T-helper 2 cell treated with Interferon-gamma antibody and Interleukin-4, amounts not matched to agents 100 ng/mL and 5 ng/mL, for 36 hours (primary cell): ENCODE measurements around the gene MAFG. TPM values are rescaled to one million over a fixed set of nuclear protein-coding genes. Genes with fewer than 3 reads are reported as not detected.

Source experiments
- intact Hi-C: fragments of 100-400 bp; cut with micrococcal nuclease; formaldehyde crosslinking; loops from one replicate; pipeline ENCODE4 v1.15.1; 2023
- total RNA-seq: library from RNA; stranded (reverse); gene quantifications from 2 replicates; pipeline ENCODE4 v1.2.3, GENCODE V29; 2022

Gene MAFG
- 23.3 and 23.6 TPM in 2 replicates for total RNA-seq

DNA sequence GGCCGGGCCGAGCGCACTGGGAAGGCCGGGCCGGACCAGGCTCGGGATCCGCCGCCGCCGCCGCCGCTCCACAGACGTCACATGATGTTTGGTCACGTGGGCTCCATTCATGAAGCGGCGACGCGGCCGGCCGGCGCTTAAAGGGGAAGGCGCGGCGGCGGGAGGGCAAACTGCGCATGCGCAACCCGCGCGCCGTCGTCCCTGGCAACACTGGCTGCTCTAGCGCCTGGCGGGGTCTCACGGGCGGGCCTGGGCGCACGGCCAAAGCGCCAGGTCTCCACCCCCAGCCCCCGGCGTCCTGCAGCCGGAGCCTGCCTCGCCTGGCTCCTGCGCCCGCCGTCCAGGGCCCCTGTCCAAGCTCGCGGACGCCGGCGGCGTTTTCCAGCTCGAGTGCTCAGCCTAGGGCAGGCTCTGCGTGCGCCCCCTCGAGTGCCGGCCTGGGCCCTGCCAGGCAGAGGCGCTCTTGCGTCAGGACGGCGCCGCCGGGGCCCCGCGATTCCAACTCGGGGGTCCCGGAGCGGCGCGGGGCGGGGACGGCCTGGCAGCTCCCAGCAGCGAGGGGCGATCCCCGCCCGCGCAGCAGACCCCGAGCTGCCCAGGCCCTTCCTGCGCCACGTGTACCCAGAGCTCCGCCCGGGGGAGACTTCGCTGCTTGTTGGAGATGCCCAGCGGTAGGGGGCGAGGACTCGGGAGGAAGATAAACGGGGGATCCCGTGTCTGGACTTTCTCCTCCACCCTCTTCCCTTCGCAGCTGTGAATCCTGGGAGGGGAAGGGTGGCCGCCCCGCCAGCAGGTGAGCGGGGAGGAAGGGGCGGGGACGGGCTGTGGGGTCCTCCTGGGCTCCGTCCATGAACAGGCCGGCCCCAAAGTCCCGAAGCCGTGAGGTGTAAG lies at the start of gene MAFG:
MAFG (minus strand) TSS at position 83 of the 891 bp plus-strand sequence. CDS start 4,550 bp downstream, outside the sequence.
- intact Hi-C loops = loop anchor here (1.0 to 10.0 kb wide), 5 partner anchors 9 to 167 kb away; partner anchors contain the start of genes ALYREF, ANAPC11, CENPX and FASN

DNA sequence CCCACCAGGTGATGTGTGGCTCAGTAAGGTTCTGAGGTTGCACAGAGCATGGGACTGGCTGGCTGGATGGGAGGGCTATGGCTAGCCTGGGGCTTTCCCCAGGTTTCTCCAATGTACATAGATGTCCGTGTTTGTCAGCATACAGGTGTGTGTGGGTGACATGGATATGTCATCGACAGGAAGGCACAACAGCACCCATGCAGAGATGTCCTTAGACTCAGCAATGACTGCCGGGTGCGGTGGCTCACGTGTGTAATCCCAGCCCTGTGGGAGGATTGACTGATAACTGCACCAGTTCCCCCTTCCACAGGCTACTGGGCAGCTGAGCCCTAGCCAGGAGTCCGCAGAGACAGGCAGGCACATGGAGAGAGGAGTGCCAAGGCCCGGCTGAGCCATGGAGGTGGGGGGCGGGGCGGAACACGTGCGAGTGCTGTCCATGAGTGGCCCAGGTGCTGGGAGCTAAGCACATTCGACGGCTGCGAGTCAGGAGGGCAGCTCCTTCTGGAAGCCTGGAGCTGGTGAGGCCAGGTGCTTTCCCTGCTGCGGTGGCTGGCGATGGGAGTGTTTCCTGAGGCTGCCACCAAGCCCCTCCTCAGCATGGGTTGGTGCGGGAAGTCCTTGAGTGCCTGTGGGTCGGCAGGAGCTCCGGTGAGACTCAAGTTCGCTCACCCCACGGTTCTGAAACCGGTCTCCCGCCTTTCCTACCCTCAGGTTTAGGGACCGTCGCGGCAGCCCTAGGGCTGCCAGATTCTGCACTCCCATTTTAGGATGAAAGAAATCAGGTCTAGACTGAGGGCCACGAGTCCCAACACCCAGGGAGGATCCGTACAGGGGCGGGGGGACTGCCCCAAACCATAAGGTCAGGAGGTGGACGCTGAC lies 49.0 kb upstream of the MAFG start:
- intact Hi-C loops = loop anchor here (1.0 kb wide), 2 partner anchors 8 to 47 kb away; partner anchors contain the start of gene LRRC45

DNA sequence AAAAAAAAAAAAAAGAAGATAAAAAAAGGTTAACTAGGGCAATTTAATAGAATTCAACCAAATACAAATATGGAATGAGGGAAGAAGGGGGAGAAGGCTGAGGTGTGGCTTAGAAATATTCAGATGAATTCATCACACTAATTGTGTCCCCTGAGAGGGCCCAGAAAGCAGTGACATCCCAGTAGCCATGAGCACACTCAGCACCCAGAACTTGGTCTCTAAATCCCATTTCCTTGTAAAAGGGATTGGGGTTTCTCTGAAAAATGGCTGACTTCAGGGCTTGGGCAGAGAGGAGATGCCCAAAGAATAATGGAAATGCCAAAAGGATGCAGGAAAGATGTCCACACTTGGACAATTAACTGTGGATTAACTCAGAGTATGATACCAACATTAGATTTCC lies 45.9 kb upstream of the MAFG start:
- intact Hi-C loops = no loop called here

DNA sequence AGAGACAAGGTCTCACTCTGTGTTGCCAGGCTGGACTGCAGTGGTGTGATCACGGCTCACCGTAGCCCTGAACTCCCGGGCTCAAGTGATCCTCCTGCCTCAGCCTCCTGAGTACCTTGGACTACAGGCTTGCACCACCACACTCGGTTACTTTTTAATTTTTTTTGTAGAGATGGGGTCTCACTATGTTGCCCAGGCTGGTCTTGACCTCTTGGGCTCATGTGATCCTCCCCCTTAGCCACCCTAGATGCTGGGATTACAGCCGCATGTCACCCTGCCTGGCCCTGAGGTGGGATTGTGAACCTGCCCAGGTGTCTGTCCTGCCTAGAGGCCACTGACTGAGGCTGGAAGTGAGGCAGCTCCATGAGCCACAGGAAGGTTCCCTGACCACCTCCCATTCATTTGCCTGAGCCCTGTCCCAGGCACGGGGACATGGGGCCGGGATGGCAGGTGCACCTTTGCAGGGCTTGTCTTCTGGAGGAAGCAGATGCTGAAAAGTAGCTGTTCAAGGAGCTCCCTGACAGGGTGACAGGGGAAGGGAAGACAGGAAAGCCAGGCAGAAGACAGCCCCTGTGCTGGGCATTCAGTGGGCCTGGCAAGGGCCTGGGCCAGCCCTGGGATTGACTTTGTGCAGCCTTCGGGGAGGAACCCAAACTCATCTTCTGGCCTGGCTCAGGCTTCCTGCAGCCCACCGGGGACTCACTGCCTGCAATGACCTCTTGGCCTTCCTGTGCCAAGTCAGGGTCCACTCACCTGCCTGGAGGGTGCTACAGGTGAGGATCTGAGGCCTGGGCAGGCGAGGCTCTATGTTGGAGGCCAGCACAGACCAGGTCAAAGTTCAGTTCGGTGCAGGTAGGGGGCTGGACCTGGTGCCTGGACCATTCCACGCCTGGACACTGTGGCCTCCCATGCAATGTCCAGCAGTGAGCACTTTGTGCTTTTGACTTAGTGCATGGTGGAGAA lies 41.6 kb upstream of the MAFG start:
- intact Hi-C loops = loop anchor here (1.0 kb wide), 1 partner anchor 8 kb away; the partner anchor contains the start of gene ASPSCR1

DNA sequence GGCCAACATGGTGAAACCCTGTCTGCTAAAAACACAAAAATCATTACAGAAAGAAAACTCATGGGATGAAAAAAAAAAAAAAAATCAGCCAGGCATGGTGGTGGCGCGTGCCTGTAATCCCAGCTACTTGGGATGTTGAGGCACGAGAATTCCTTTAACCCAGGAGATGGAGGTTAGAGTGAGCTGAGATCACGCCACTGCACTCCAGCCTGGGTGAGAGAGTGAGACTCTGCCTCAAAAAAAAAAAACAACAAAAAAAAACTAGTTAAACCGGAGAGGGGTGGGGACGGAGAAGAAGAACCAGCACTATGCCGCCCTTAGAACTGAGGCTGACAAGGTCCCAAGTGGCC lies 40.8 kb upstream of the MAFG start:
- intact Hi-C loops = loop anchor here (1.0 kb wide), 1 partner anchor 9 kb away; the partner anchor contains the start of gene ASPSCR1

DNA sequence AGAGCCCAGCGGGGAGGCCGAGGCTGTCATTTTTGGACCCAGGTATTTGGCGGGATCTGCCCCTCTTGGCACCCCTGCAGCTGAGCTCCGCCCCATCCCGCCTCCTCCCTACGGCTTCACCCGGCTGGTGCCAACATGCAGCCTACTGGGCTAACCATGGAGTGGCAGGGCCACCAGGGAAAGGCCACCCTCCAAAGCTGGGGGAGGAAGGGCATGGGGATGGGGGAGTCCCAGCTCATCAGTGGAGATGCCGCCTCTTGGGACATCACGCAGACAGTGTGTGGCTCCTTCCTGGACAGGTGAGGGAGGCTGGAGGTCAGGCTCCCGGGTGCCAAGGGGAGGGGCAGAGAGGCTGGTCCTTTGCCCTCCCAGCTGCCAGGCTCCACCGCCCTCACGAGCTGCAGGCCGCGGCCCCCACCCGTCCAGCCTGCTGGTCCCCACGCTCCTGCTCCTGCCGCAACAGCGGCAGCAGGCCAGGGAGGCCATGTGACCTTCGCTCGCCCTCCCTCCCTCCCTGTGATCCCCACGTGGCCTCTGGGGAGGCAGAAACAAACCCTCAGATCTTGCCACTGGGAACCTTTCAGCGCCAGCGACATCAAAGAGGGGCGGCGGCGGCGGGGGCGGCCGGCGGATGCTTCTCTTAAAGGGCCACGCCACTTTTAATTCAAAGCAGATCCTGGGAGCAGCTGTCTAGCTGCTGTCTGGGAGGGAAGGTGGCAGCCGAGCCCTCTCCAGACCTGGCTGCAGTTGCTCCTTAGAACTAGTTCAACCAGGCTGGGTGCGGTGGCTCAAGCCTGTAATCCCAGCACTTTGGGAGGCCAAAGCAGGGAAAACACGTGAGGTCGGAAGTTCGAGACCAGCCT lies 40.2 kb upstream of the MAFG start:
- intact Hi-C loops = loop anchor here (1.0 kb wide), 1 partner anchor 10 kb away; the partner anchor contains the start of gene ASPSCR1

DNA sequence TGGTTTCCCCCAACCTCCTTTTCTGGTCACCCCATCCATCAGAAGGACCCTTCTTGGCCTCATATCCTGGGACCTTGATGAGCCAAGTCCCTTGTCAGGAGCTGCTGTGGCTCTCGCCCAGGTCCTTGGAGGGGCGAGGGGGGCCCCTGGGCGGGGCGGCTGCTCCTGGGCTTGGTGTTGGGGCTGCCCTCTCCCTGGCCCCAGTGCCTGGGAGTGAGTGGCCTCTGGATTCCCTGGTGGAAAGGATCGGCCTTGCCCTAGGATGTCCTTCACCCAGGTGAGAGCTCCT lies 39.7 kb upstream of the MAFG start:
- intact Hi-C loops = no loop called here

DNA sequence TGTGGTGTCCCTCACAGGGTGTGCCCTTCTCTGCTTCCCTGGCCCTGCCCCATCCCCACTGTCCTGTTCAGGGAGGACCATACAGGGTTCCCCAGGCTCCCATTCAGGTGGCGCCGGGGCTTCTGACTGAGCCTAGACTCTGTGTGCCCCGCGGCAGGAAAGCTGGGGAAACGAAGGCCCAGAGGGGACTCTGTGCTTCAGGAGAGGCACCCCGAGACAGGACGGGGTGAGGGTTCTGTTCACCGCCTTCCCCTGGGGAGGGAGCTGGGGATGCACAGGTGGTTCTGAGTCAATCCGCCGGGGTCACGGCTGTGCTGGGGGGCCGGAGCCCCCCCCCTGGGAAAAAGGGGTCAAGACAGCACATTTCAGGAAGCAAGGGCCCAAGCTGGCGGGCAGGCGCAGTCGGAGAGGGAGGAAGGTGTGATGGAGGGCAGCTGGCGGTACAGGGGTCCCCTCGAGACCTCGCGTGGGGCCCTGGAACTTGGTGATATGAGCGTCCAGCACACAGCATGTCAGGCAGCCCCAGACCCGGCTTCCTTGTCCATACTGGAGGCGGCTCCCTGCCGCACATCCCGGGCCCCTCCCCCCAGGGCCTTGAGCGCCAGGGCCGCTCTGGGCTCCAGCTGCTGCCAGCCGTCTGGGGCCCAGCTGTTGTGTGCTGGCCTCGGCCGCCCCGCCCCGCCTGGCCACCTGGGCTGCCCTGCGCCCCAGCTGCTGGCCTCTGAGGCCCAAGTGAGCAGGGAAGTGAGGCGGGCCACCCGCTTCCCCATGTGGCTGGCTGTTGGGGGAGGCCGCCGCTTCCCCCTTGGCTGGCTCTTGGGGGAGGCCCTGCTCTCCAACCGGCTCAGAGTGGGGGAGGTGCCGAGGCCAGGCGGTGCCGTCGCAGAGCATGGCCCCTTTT lies 39.1 kb upstream of the MAFG start:
- intact Hi-C loops = no loop called here

DNA sequence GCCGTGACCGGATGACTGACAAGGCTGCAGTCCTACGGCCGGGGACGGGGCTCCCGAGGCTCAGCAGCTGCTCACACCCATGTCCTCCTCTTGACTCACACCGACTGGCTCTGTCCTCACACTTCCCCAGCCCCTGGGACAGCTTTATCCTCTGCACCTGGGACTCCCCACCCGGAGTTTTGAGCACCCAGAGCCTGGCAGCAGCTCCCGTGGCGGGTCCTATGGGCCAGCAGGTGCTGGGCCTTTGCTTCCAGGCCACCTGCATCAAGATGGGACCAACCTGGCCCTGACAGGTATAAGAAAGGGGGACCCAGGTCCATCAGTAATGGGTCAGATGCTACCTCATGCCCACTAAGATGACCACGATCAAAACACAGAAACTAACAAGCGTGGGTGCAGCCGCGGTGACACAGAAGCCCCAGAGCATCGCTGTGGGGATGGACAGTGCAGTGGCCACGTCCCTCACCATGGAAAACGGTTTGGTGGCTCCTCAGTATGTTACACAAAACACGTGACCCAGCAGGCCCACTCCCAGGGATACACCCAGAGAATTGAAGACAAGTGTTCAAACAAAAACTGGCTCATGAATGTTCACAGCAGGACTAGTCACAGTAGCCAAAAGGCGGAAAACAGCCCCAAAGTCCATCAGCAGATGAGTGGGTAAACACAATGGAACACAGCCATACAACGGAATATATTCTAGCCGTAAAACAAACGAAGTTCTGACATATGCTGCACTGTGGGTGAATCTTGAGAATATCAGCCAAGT lies 36.7 kb upstream of the MAFG start:
- intact Hi-C loops = no loop called here

DNA sequence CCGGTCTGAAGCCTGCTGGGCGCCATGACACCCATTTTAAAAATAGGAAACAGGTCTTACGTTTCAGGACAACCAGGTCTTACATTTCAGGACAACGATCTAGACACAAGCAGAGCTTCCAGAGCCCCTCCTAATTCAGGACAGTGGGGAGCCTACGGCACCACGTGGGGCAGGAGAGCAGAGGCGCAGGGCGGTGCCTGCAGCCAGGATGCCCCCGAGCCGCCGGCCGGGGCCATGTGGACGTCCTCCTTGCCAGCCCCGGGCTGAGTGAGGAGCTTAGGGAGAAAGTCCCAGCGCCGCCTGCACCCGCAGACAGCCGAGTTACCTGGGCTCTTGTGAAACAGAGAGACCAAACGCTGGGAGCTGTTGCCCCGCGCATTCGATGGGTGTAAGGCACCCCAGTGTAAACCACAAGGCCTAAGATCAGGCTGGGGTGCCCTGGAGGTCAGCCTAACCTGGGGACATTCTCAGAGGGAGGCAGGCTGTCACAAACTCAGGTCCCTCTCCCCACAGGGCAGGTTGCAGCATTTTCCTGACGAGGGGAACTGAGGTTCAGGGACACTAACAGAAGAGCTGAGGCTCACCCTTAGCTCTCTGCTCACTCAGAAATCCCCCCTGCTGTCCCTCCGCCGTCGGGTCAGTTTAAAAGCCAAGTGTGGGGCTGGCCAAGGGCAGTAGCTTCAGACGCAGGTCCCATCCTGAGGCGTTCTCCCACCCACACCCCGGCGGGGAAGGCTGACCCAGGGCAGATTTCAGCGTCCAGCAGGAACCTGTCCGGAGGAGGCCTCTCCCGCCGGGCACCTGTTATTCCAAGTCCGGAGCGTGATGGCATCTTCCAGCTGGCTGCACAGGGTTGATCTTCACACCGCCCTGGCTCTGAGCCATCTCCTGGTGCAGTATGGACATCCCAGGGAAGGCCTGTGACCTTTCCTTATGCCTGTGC lies 35.2 kb upstream of the MAFG start:
- intact Hi-C loops = no loop called here

DNA sequence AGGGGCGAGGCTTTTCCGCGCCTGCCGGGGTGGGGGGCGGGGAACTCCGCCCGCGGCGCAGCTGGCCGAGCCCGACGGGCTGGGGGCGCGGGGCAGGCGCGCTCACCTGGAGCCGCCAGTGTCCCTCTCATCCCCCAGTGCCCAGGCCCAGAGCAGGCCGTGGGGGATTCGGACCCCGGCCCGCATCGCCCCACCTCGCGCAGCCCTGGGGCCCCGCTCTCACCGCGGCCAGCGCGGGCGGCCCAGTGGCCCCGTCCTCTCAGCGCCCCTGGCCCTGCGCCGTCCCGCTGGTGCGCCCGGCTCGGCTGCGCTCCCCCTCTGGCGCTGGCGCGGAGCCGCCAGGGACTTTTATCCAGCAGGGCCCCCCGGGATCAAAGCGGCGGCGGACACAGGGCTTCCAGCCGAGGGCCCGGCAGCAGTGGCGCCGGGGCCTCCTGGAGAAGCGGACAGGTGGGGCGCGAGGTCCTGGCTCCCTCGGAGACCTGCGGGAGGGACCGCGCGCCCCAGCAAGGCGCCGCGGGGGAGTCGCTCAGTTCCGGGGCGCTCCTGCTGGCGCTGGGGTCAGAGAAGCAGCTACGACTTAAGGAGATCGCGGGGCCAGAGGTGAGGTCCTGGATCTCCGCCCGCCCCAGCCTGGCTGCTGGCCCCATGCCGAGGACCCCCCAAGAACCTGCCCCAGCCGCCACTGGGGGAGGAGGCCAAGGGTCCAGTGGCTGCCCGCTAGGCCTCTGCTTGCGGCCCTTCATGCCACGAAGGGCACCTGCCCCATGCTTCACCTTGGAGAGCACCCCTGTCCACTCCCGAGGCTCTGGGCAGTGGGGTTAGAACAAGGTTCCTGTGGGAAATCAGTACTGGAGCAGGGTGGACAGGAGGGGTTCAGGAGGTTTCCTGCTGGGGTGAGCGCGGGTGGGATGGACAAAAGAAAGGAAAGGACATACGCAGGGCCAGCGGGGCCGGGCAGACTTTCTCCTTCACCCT lies 34.3 kb upstream of the MAFG start:
- intact Hi-C loops = no loop called here

DNA sequence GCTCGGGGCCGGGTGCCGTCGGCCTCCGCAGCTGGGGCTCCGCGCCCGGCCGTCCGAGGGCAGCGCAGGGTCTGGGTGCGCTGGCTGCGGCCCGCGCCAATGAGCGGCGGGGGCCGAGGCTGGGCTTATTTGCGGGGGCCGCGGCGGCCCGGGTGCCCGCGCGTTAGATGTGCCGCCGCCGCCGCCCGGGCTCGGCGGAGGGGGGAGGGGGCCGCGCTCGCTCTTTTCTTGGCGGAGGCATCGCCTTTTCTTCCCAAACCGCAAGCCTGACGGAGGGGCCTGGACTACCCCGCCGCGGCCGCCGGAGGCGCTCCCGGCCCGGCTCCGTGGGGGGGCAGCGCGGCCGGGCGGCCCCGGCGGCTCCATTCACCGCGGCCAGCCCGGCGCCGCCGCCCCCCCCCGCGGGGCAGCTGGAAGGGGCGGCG lies 33.6 kb upstream of the MAFG start, which contains the start of gene NOTUM:
NOTUM (minus strand) TSS at position 101 of the 425 bp plus-strand sequence. CDS start 278 bp downstream, outside the sequence.
- intact Hi-C loops = no loop called here

DNA sequence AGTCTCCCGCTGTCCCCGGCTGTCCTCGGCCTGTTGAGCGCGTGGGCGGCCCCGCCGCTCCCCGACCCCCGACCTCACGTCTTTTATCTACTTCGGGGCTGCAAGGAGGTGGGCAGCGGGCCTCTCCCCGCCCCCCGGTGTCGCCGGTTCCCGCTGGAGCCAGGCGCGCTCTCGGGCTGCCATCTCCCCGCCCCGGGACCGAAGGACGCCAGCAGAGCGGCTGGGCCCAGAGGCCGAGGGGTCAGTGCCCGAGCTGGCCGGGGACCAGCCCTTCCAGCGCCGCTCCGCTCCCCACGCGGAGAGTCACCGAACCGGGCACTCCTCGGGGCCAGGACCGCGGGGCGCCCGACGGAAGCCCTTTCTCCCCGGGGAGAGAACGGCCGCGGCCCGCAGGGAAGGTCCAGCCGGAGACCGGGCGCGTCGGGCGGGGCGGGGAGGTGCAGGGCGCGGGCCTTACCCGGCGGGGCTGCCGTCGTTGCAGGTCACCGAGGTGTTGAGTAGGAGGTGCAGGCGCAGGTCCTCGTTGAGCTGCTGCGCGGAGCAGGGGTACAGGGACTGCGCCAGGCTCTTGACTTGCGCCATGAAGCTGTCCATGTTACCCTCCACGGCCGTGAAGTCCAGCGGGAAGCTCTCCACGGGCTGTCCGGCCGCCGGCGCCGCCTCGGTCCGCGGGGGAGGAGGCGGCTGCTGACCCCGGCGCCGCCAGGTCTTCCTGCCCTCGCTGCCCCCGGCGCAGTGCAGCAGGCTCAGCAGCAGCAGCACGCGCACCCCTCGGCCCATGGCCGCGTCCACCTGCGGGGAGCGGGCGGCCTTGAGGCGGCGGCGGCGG lies 32.8 kb upstream of the MAFG start:
- intact Hi-C loops = no loop called here

DNA sequence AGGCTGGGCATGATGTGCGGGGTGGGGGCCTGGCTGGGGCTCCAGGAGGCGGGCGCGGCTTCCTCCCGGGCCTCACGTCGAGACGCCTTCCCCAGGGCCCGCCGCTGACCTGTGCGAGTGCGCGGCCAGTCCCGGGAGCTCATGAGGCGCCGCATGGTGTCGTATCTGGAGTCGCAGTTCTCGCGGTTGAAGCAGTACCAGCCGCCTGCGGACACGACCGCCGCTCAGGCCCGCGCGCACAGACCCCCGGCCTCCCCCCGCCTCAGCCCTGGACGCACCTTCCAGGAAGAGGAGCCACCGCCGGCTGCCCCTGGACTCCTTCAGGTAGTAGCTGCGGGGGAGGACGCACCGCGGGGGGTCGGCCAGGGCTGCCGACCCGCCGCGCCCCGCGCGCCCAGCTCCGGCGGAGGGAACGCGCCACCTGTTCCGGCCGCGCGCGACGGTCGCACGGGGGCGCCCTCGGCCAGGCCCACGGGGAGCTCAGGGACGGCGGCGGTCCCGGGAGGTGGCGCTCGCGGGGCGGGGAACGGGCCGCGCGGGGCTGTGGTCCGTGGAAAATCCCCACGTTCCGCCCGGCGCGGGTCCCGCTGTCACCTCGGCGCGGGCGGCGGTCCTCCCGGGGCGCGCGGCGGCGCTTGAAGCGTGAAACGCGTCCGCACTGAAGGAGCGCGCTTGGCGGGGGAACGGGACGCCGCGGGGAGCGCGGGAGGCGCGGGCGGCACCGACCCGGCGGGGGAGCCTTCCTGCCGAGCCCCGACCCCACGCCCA lies 32.0 kb upstream of the MAFG start:
- intact Hi-C loops = loop anchor here (1.0 kb wide), 1 partner anchor 62 kb away; no protein-coding TSS in a partner anchor
